ENCODE results near the gene SMURF1.

SMURF1 gene

GRCh38 chr7:98992076-98992475 lies 151.8 kb downstream of the SMURF1 start:
- DNase-seq: no peak

- DNase-seq: no peak
Measured at GRCh38 chr7:98991141-98991540, 152.8 kb downstream of the SMURF1 start.

- no peak for DNase-seq
Measured at GRCh38 chr7:98990356-98990755, 153.6 kb downstream of the SMURF1 start.

GRCh38 chr7:98988641-98989040 lies 155.3 kb downstream of the SMURF1 start:
- no peak for DNase-seq

GRCh38 chr7:98985945-98986344 lies 158.0 kb downstream of the SMURF1 start:
- DNase-seq: no peak

- no peak for DNase-seq
Measured at GRCh38 chr7:98985406-98985805, 158.5 kb downstream of the SMURF1 start.

- no peak for DNase-seq
Measured at GRCh38 chr7:98984126-98984525, 159.8 kb downstream of the SMURF1 start.

- no peak for DNase-seq
Measured at GRCh38 chr7:98982686-98983085, 161.2 kb downstream of the SMURF1 start.

GRCh38 chr7:98981701-98982100 lies 162.2 kb downstream of the SMURF1 start:
- no peak for DNase-seq

GRCh38 chr7:98978672-98979071 lies 165.2 kb downstream of the SMURF1 start:
- no peak for DNase-seq
